NK-92 (cell line): ENCODE results near the gene CNN2.
A peak's percentile ranks its signal among the peaks of the same experiment; 100 is the strongest.

Experiments
- DNase-seq: peaks from one replicate; lab custom pipeline; 2025; ENCODE audit not compliant: unreplicated experiment; lab: John Stamatoyannopoulos, UW

Gene CNN2

DNA sequence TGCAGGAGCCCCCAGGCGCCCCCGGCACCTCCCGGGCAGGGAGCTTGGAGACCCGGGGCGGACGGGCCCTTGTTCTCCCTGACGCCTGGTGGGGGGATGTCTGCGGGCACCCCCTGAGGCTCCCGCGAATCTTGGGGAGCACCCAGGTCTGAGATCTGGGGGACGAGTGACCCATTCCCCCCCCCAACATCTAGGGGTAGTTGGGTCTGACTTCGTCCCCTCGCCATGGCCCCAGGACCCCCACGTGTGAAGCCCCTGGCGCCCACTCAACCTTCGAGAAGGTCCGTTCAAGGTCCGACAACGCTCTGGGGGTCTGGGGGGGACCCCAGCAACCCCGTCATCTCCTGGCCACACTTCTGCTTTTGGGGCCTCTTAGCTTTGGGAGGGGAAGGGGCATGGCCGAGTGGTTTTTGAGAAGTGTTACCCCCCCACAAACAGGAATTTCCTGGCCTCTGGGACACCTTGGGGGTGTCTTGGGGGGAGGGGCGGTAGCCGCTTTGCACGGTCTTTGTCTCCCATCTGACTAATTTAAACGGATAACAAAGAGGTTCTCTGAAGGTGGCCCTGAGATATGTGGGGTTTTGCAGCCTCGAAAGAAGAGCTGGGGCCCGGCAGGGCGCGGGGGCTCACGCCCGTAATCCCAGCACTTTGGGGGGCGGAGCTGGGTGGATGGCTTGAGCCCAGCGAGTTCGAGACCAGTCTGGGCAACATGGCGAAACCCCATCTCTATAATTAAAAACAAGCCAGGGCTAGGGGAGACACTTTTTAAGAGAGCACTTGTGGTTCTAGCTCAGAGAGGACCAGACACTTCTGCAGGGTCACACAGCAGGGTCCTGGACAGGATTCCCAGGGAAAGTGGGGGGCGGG lies 608 bp downstream of the CNN2 start:
- no peak for DNase-seq

DNA sequence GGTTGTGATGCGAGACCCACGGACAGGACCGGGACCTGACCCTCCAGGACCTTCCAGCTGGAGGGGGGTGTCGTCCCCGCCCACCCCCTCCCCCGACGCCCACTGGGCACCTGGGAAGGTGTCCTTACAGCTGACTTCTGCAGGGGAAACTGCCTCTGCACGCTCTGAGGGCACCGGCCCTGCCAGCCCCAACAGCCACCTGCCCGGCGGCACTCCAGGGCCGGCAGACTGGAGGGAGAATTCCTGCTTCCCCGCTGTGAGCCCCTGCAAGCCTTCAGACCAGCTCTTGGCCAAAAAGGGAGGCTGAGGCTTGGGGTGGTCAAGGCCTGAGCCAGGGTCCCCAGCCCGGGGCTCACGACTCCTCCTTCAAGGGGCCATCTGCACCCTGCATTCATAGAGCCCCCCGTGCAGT lies 1.2 kb downstream of the CNN2 start:
- no peak for DNase-seq

DNA sequence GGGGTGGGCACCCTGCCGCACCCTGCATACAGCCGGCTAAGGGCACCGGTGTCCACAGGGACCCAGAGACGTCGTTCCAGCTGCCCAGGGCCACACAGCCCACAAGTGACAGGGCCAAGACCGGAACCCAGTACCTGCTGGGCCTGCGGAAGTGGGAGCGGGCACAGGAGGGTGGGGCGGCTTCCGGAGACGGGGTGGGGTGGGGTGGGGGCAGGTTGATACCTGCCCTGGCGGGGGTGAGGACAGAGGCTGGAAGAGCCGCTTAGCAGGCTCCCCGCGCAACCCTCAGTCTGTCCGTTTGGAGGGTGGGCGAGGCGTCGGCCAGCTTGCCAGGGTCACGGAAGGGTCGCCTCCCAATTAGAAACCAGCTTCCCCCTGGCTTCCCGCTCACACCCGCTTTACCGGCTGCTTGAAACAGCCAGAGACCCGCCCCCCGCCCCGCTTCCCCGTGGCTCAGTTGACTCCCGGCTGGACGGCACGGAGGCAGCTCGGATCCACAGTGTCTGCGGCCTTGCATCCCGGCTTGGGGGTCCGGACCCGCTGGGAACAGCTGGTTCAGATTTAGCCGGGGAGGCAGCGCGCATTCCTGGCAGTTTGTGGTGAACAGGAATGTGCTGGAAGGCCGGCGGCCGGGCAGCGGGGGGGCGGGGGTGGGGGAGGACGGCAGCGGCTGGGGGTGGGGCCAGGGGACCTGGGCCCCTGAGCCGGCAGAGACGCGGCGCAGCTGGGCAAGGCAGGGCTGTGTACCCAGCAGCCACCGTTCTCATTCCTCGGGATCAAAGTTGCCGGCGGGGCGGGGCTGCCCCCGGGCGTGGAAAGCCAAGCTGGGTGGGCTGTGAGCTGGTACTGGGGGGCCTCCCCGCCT lies 1.9 kb downstream of the CNN2 start:
- no peak for DNase-seq

DNA sequence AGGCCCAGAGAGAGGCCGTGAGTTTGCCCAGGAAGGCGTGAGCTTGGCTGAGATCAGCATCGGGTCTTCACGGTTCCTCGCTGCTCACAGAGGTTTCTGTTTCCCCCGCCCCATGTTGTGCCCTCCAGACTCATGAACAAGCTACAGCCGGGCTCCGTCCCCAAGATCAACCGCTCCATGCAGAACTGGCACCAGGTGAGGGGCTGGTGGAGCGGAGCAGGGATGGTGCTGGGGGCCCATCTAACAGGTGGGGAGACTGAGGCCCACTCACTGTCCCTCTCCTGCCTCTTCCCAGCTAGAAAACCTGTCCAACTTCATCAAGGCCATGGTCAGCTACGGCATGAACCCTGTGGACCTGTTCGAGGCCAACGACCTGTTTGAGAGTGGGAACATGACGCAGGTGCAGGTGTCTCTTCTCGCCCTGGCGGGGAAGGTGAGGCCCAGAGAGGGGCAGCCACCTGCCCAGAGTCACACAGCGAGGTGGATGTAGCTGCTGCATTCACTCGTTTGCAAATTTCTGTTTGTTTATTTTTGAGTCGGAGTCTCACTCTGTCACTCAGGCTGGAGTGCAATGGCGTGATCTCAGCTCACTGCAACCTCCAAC lies 6.0 kb downstream of the CNN2 start:
- no peak for DNase-seq

DNA sequence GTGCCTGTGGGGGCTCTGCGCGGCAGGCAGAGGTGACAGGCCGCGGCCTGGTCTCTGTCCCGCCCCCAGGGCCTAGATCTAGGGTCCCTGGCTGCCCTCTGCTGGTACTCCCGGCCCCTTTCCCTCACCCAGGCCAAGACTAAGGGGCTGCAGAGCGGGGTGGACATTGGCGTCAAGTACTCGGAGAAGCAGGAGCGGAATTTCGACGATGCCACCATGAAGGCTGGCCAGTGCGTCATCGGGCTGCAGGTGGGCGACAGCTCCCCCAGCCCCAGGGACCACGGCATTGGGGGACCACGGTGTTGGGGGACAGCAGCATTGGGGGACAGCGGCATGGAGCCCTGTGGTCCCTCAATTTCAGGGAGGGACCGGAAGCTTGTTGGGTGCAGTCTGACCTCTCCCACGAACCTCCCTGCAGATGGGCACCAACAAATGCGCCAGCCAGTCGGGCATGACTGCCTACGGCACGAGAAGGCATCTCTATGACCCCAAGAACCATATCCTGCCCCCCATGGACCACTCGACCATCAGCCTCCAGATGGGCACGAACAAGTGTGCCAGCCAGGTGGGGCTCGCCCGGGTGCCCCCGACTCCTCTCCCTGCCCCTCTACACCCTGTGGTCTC lies 9.7 kb downstream of the CNN2 start:
- no peak for DNase-seq

DNA sequence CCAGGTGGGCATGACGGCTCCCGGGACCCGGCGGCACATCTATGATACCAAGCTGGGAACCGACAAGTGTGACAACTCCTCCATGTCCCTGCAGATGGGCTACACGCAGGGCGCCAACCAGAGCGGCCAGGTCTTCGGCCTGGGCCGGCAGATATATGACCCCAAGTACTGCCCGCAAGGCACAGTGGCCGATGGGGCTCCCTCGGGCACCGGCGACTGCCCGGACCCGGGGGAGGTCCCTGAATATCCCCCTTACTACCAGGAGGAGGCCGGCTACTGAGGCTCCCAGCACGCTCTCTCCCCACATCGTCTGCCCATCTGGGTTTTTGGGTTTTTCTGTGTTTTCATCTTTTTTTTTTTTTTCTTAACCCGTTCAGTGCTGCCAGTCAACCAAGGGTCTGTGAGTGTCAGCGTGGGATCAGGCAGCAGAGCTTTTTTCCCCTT lies 11.2 kb downstream of the CNN2 start:
- no peak for DNase-seq

DNA sequence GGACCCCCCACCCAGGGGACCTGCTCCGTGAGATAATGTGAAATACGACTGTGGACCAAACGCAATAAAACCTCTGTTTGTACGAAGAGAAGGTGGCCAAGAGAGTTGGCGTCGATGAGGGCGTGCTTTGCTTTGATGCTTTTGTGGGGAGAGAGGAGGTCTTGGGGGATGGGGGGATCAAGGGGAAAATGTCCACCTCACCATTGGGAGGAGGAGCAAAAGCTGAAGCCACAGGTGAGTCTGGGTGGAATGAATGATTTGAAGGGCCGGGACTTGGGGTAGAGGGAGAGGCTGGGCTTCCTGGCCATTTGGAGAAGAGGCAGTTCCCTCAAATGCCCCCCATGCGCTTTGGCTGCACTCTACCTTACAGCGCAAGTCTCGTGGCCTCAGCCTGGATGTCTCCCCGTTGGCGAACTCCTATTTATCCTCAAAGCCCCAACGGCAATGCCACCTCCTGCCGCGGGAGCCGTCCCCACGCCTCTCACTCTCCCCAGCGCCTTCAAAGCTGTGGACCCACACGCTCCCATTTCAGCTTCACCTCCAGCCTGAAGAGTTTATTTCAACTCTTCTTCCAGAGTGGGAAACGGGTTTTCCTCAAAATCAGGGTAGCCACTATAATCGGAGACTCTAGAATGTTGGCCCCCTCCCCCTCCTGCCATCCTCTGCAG lies 12.7 kb downstream of the CNN2 start:
- no peak for DNase-seq

DNA sequence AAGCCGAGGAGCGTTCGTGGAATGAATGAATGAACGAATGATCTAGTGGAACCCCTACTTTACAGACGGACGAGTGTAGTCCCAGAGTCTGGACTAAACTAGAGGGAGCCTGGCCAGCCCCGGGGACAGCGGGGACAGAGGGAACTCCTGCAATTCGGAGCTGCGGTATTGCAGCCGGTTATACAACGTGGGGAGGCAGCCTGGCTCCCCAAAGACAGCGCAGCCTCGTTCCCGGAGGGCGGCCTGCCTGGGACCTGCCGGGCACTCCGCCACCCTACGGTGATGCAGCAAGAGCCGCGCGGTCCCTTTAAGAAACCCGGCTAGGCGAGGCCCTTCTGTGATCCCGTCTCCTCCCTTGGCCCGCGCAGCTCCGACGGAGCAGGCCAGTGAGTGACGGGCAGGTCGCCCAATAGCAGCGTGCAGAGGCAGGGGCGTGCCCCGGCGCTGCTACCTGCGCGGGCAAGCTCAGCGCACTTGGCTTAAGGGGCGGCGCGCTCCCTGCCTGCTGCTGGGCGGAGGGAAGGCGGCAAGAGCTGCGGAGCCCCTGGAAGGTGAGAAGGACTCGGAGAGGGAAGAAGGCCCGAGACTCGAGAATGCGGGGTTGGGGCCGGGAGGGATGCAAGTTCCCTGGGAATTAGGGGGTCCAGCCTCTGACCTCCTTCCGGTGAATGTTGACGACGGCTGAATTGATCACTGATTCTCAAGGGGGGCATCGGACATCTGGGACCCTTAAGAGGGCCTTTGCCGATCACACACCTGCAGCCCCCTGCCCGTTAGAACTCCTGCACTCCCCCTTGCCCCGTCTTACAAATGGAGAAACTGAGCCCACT lies 13.5 kb downstream of the CNN2 start, which contains the start of gene ABCA7:
TSS of gene ABCA7 (plus strand) at position 462 of the 830 bp plus-strand sequence. CDS start 1,255 bp downstream, outside the sequence.
- DNase-seq: peak; percentile 97

DNA sequence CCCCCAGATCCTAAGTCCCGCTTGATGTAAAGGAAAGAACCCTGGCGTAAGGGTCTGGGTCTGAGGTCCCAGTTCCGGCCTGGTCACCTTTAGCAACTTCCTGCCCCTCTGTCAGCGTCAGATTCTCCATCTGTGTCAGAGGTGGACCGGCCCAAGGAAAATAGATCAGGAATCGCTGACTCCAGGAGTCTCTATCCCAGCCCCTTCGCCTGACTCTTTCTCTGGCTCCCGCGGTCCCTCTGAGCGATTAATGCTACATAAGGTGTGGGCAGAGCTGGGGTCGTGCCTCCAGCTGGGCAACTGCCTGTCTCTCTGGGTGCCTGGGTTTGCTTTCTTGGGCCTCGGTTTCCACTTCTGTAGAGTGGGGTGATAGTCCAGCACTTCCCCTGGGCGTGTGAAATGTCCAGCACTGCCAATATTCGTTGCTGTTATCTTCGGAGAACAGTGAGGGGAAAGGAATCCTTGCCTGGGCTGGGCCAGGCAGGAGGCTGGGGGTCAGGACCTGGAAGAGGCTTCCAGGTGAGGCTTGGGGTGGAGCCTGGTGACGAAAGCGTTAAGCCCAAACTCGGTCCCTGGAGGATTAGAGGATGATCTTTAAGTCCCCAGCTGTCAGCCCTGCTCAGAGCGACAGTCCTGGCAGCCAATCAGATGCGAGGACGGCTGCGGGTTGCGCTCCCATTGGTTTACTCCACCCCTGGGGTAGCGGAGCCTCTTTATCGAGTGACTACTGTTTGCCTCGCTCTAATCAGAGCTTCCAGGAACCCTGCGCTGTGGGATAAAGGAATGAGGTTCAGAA lies 14.3 kb downstream of the CNN2 start:
- DNase-seq: no peak

DNA sequence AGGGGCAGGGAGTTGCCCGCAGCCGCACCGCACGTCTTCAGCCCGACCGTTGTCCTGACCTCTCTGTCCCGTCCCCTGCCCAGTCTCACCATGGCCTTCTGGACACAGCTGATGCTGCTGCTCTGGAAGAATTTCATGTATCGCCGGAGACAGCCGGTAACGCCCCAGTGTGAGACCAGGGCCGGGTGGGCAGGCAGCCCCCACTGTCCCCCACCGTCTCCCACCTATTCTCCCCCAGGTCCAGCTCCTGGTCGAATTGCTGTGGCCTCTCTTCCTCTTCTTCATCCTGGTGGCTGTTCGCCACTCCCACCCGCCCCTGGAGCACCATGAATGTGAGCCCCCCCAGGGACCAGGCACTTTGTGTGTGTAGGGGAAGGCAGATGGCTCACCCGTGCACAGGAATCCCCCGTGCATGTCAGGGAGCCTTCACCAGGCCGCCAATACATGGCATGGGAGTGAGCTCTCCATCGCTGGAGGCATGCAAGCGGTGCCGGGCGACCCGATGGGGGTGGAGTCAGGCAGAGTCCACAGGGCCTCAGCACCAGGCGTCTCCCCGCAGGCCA lies 14.9 kb downstream of the CNN2 start:
- no peak for DNase-seq

DNA sequence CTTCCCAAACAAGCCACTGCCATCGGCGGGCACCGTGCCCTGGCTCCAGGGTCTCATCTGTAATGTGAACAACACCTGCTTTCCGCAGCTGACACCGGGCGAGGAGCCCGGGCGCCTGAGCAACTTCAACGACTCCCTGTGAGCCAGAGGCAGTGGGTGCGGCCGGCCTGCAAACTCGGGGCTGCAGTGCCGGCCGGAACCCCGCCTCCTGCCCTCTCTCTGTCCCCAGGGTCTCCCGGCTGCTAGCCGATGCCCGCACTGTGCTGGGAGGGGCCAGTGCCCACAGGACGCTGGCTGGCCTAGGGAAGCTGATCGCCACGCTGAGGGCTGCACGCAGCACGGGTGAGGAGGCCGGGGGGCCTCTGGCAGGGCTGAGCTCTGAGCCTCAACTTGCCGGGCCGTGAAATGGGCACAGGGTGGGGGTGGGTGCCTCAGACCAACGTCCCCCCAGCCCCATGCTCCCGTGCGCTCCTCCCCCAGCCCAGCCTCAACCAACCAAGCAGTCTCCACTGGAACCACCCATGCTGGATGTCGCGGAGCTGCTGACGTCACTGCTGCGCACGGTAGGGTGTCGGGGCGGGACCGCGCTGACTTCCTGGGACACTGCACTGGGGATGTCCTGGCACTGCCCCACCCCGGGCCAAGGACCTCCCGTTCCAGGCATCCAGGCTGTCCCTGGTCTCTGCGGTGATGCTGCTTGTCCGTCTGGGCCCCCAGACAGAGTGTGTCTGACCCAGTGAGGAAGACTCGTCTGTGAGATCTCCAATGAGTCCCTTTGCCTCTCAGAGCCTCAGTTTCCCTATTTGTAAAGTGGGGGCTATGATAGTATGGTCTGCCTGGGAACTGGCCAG lies 15.7 kb downstream of the CNN2 start:
- DNase-seq: no peak

DNA sequence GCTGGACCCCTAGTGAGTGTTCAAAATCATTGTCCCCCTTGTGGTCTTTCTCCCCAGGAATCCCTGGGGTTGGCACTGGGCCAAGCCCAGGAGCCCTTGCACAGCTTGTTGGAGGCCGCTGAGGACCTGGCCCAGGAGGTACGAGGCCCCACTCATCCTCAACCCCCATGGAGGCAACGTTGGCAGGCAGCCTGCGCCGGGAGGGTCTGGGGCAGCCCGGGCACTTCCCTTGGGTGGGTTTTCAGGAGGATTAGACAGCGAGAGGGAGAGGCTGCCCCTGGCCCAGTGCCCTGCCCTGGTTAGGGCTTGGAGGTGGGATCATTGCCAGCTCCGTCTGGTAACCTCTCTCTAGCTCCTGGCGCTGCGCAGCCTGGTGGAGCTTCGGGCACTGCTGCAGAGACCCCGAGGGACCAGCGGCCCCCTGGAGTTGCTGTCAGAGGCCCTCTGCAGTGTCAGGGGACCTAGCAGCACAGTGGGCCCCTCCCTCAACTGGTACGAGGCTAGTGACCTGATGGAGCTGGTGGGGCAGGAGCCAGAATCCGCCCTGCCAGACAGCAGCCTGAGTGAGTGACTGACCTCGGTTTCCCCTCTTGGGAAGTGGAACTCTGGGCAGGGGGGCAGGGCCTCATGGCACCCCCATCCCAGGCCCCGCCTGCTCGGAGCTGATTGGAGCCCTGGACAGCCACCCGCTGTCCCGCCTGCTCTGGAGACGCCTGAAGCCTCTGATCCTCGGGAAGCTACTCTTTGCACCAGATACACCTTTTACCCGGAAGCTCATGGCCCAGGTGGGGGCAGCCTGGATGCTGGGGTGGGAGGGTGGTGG lies 16.5 kb downstream of the CNN2 start:
- DNase-seq: no peak

DNA sequence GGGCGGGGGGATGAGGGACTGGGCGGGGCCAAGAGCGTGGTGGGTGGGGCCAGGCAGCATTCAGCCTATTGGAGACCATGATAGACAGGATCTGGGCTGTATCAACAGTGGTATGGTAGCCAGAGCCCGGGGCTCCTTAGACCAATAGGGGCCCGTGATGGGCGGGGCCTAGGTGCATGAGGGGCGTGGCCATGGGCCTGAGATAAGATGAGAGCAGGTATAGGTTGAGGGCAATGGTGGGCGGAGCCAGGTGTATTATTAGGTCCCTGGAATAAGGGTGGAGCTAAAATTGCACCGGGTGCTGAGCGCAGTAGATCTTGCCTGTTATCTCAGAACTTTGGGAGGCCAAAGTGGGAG lies 18.8 kb downstream of the CNN2 start:
- no peak for DNase-seq

DNA sequence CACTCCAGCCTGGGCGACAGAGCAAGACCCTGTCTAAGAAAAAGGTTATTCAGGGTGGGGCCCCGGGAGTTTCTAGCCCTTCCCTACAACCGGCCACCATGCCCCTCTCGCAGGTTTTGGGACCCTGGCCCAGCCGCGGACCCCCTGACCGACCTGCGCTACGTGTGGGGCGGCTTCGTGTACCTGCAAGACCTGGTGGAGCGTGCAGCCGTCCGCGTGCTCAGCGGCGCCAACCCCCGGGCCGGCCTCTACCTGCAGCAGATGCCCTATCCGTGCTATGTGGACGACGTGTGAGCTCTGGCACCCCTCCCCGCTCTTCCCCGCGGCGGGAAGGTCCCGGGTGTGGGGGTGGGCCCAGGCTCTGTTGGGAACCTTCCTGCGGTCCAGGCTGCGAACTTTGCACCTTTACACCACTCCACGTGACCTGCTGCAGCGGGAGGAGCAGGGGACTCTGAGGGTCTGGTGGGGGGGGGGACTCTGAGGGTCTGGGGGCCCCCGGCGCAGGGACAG lies 19.8 kb downstream of the CNN2 start:
- DNase-seq: no peak

DNA sequence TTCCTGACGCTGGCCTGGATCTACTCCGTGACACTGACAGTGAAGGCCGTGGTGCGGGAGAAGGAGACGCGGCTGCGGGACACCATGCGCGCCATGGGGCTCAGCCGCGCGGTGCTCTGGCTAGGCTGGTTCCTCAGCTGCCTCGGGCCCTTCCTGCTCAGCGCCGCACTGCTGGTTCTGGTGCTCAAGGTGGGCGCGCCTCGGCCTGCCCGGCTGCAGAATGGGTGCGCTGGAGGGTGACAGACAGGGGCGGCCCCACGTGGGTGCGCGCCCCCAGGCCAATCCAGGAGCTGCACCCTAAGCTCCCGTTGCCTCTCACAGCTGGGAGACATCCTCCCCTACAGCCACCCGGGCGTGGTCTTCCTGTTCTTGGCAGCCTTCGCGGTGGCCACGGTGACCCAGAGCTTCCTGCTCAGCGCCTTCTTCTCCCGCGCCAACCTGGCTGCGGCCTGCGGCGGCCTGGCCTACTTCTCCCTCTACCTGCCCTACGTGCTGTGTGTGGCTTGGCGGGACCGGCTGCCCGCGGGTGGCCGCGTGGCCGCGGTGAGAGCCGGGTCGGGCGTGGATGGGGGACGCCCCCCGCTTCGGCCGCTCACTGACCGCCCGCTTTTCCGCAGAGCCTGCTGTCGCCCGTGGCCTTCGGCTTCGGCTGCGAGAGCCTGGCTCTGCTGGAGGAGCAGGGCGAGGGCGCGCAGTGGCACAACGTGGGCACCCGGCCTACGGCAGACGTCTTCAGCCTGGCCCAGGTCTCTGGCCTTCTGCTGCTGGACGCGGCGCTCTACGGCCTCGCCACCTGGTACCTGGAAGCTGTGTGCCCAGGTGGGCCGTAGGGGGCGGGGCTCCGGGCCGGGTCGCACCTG lies 20.7 kb downstream of the CNN2 start:
- DNase-seq: no peak

DNA sequence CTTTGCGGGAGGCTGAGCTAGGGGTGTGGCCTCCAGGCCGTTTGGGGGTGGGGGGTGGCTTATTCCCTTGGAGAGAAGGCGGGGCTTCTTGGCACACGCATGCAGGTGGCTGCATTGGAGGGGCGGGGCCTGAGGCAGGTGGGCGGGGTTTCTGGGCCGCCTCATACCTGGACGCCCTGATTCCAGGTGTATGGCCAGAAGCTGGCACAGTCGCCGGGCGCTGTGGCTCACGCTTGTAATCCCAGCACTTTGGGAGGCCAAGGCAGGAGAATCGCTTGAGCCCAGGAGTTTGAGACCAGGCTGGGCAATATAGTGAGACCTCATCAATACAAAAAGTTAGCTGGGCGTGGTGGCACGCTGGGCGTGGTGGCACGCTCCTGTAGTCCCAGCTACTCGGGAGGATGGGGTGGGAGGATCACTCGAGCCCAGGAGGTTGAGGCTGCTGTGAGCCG lies 21.3 kb downstream of the CNN2 start:
- no peak for DNase-seq
